GOT3 (cell line): ENCODE results near the gene NRXN2.
"Not testable (repeated sequence)": the region's sequence is repeated elsewhere in the genome, so short reads cannot be mapped to it uniquely, and the experiment has no call there.

Experiments used
- DNase-seq: peaks from one replicate; lab custom pipeline; 2025; ENCODE audit warnings: mixed read lengths; lab: John Stamatoyannopoulos, UW

Gene NRXN2

GRCh38 chr11:64721359-64721699 is 1.7 kb downstream of the NRXN2 start:
- no peak for DNase-seq

- no peak for DNase-seq
These were observed 2.2 kb downstream of the NRXN2 start for GRCh38 chr11:64720640-64721358.

- DNase-seq = no peak
These were observed 2.8 kb downstream of the NRXN2 start for GRCh38 chr11:64720167-64720566.

- DNase-seq = no peak
These were observed 3.6 kb downstream of the NRXN2 start for GRCh38 chr11:64719406-64719805.

GRCh38 chr11:64718780-64719124 is 4.2 kb downstream of the NRXN2 start:
- no peak for DNase-seq

- no peak for DNase-seq
These were observed 4.8 kb downstream of the NRXN2 start for GRCh38 chr11:64718084-64718779.

GRCh38 chr11:64717268-64717578 is 5.8 kb downstream of the NRXN2 start:
- no peak for DNase-seq

GRCh38 chr11:64716473-64717267 is 6.3 kb downstream of the NRXN2 start:
- DNase-seq = no peak

- DNase-seq = no peak
These were observed 7.1 kb downstream of the NRXN2 start for GRCh38 chr11:64715756-64716472.

GRCh38 chr11:64715110-64715509 is 7.9 kb downstream of the NRXN2 start:
- no peak for DNase-seq

- DNase-seq = no peak
These were observed 8.3 kb downstream of the NRXN2 start for GRCh38 chr11:64714666-64715065.

- DNase-seq = no peak
These were observed 9.1 kb downstream of the NRXN2 start for GRCh38 chr11:64713781-64714363.

- no peak for DNase-seq
These were observed 9.8 kb downstream of the NRXN2 start for GRCh38 chr11:64713016-64713707.

- no peak for DNase-seq
These were observed 10.5 kb downstream of the NRXN2 start for GRCh38 chr11:64712430-64713015.

GRCh38 chr11:64711956-64712362 is 11.0 kb downstream of the NRXN2 start:
- DNase-seq = no peak

- no peak for DNase-seq
These were observed 11.7 kb downstream of the NRXN2 start for GRCh38 chr11:64711138-64711955.

GRCh38 chr11:64710418-64711137 is 12.4 kb downstream of the NRXN2 start:
- no peak for DNase-seq

GRCh38 chr11:64705501-64705900 is 17.5 kb downstream of the NRXN2 start:
- DNase-seq = no peak

- no peak for DNase-seq
These were observed 19.9 kb downstream of the NRXN2 start for GRCh38 chr11:64703048-64703447.

- not testable (repeated sequence) for DNase-seq
These were observed 21.0 kb downstream of the NRXN2 start for GRCh38 chr11:64701956-64702355.
